PC-9 (cell line): Measurements from ENCODE around the gene COL15A1. TPM values are rescaled to one million over a fixed set of nuclear protein-coding genes. Genes with fewer than 3 reads are reported as not detected.

ENCODE experiments used
- BruUV-seq: library from RNA; stranded (reverse); fragments of 400-500 nt; replicated peaks from 2 replicates; lab custom pipeline; 2021; lab: Mats Ljungman, UMichigan
- CTCF ChIA-PET: fragments of 300-600 bp; sonication (Branson Sonifier 250); formaldehyde crosslinking; loops from one replicate; lab custom pipeline; 2022; ENCODE audit warnings: antibody characterized with exemption; lab: Charles Lee
- POLR2A ChIA-PET: fragments of 300-600 bp; sonication (Branson Sonifier 250); formaldehyde crosslinking; loops from one replicate; lab custom pipeline; 2022; ENCODE audit warnings: antibody characterized with exemption; ENCODE audit not compliant: unreplicated experiment; lab: Charles Lee
- DNase-seq, 2 experiments: peaks; one replicate each; pipeline versions ENCODE4 v3.0.0 to v3.0.0-alpha.2; 2015 to 2022; ENCODE audit warnings: mixed read lengths in 1 of 2
- H2AFZ ChIP-seq: fragments of 200-600 bp; sonication (generic); 2 replicates; pipeline ENCODE4 v1.8.1; 2017; ENCODE audit warnings: antibody characterized with exemption
- H3F3A ChIP-seq: fragments of 200-600 bp; sonication (generic); 2 replicates; pipeline ENCODE4 v1.8.1; 2017; ENCODE audit warnings: antibody characterized with exemption, mild to moderate bottlenecking, low read depth; ENCODE audit not compliant: insufficient read depth
- H3K27ac ChIP-seq: fragments of 200-600 bp; sonication (generic); 2 replicates; pipeline ENCODE4 v1.6.1; 2016; ENCODE audit warnings: mixed run types
- H3K27me3 ChIP-seq: fragments of 200-600 bp; sonication (generic); 2 replicates; pipeline ENCODE4 v1.6.1; 2016; ENCODE audit warnings: low read depth, mixed run types; ENCODE audit not compliant: insufficient read depth
- H3K36me3 ChIP-seq: fragments of 200-600 bp; sonication (generic); 2 replicates; pipeline ENCODE4 v1.6.1; 2016; ENCODE audit warnings: low read depth, mixed run types
- H3K4me1 ChIP-seq: fragments of 200-600 bp; sonication (generic); replicated peaks from 2 replicates; pipeline ENCODE4 v1.6.1; 2016; ENCODE audit warnings: mixed run types; ENCODE audit not compliant: insufficient read depth
- H3K4me2 ChIP-seq: fragments of 200-600 bp; sonication (generic); 2 replicates; pipeline ENCODE4 v1.6.1; 2017; ENCODE audit warnings: mixed run types
- H3K4me3 ChIP-seq: fragments of 200-600 bp; sonication (generic); 2 replicates; pipeline ENCODE4 v1.6.1; 2016; ENCODE audit warnings: mixed run types
- H3K79me2 ChIP-seq: fragments of 200-600 bp; sonication (generic); 2 replicates; pipeline ENCODE4 v1.6.1; 2017; ENCODE audit warnings: low read depth, mixed run types
- H3K9me2 ChIP-seq: fragments of 200-600 bp; sonication (generic); 2 replicates; pipeline ENCODE4 v1.8.1; 2017; ENCODE audit warnings: mild to moderate bottlenecking; ENCODE audit not compliant: insufficient read depth
- H3K9me3 ChIP-seq: fragments of 200-600 bp; sonication (generic); 2 replicates; pipeline ENCODE4 v1.8.1; 2016; ENCODE audit warnings: low read depth; ENCODE audit not compliant: insufficient read depth
- H4K20me1 ChIP-seq: fragments of 200-600 bp; sonication (generic); 2 replicates; pipeline ENCODE4 v1.8.1; 2017; ENCODE audit not compliant: insufficient read depth
- EZH2 ChIP-seq: fragments of 200-600 bp; sonication (generic); IDR thresholded peaks from 2 replicates; pipeline ENCODE4 v1.8.0; 2017; ENCODE audit warnings: antibody characterized with exemption, low read depth
- intact Hi-C: fragments of 100-400 bp; cut with micrococcal nuclease; formaldehyde crosslinking; loops from one replicate; pipeline ENCODE4 v1.10.0; 2022; ENCODE audit not compliant: unreplicated experiment
- total RNA-seq: library from RNA; stranded (reverse); gene quantifications from 2 replicates; pipeline ENCODE4 v1.2.3, GENCODE V29; 2021
- TF ChIP-seq, protein P1 (sequence below): fragments of 200-600 bp; sonication (generic); conservative IDR thresholded peaks from 2 replicates; pipeline ENCODE4 v1.6.1; 2017; ENCODE audit warnings: mixed run types, antibody characterized with exemption, mild to moderate bottlenecking, moderate library complexity

The COL15A1 gene
- total RNA-seq, 1 experiment from 2014 or later = not detected

DNA sequence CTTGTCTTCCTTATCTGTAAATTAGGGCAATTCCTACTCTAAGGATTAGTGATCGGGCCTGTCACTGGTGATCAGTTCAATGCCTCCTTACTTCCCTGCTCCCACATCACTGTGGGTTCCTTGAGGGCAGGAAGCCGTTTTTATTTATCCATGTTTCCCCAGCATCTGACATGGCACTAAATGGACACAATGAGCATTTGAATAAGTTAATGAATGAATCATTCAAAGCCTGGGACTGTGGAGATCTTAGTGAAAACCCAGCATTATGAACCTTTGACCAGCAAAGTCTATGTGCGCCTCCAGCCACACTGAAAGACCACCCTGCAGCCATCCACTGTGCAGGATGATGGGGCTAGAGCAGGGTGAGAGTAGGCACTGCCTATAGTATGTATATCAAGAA lies 11.6 kb downstream of the COL15A1 start:
- Histone ChIP-seq H3K79me2 (no peaks in the 10 kb centered on the region), H3F3A (no peaks in the 10 kb centered on the region), H3K4me3 (no peak overlapping the region), H3K27ac (no peak overlapping the region), H3K36me3 (no peaks in the 10 kb centered on the region), H4K20me1 (no peaks in the 10 kb centered on the region), H3K27me3 (peaks cover 3% of the 10 kb centered on the region; the same call in 1 of the 2 replicates), H2AFZ (no peak overlapping the region), H3K9me2 (no peaks in the 10 kb centered on the region), H3K4me1 (no peaks in the 10 kb centered on the region), H3K9me3 (no peaks in the 10 kb centered on the region), H3K4me2 (no peak overlapping the region)
- BruUV-seq = no TSS peak
- TF ChIP-seq EZH2 = no peak
- TF ChIP-seq, protein P1, sequence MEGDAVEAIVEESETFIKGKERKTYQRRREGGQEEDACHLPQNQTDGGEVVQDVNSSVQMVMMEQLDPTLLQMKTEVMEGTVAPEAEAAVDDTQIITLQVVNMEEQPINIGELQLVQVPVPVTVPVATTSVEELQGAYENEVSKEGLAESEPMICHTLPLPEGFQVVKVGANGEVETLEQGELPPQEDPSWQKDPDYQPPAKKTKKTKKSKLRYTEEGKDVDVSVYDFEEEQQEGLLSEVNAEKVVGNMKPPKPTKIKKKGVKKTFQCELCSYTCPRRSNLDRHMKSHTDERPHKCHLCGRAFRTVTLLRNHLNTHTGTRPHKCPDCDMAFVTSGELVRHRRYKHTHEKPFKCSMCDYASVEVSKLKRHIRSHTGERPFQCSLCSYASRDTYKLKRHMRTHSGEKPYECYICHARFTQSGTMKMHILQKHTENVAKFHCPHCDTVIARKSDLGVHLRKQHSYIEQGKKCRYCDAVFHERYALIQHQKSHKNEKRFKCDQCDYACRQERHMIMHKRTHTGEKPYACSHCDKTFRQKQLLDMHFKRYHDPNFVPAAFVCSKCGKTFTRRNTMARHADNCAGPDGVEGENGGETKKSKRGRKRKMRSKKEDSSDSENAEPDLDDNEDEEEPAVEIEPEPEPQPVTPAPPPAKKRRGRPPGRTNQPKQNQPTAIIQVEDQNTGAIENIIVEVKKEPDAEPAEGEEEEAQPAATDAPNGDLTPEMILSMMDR = no peak
- intact Hi-C loops = no loop called here
- DNase-seq = no peak
- ChIA-PET CTCF (interaction anchor here (0.6 kb wide), 1 partner anchor 14 kb away, joined by 13 read pairs; no protein-coding TSS in a partner anchor), POLR2A (no interaction called here)

DNA sequence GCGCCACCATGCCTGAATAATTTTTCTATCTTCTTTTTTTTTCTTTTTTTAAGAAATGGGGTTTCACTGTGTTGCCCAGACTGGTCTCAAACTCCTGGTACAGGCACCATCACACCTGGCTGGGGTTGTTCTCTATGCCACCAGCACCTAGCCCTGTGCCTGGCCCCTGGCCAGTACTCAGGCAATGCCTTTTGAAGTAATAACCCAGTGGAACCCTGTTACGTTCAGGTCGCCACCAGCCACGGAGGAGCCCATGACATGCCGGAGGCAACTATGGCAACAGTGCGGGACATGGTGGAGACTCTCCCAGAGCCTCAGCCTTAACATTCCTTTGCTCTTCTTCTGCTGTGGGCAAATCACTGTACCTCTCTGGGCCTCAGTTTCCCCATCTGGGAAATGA lies 14.1 kb downstream of the COL15A1 start:
- Histone ChIP-seq H3F3A (no peaks in the 10 kb centered on the region), H3K4me3 (no peak overlapping the region), H3K27ac (no peak overlapping the region), H3K4me2 (no peak overlapping the region), H3K9me2 (no peaks in the 10 kb centered on the region), H4K20me1 (no peaks in the 10 kb centered on the region), H3K79me2 (no peaks in the 10 kb centered on the region), H3K36me3 (no peaks in the 10 kb centered on the region), H3K9me3 (no peaks in the 10 kb centered on the region), H3K4me1 (no peaks in the 10 kb centered on the region), H3K27me3 (peaks cover 23% of the 10 kb centered on the region), H2AFZ (no peak overlapping the region)
- DNase-seq = no peak
- no TSS peak for BruUV-seq
- CTCF ChIA-PET = no interaction called here
- intact Hi-C loops = no loop called here
- TF ChIP-seq, protein P1 = no peak
- TF ChIP-seq EZH2 = no peak
- POLR2A ChIA-PET = no interaction called here

DNA sequence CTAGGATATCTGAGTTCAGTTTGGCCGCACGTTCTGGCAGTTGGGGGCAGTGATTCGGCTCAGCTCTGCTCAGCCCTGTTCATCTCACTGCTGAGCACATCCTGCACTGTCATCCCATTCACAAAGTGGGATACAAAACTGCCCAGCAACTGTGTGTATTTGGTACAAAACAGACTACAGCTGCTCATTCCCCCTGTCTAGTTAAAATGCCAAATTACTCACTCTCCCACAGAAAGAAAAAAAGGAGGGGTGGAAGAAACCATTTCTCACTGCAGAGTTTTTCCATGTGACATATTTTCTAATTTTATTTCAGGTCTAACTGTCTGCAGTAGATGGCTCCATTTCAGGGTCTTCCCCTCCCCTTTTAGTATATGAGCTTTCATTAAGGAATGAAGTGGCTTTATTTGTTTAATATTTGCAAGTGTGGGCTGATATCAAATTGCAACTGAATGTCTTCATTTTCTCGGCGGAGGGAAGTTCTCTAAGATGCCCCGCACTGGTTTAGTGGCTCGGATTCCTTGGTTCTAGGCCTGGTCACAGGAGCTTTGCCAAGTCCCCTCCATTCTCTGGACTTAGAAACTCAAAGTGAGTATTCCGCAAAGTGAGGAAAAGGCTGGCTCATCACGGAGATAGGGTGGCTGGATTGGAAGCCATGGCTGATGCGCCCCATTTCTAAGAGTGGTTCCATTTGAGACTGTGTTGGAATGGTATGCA lies 14.7 kb downstream of the COL15A1 start:
- POLR2A ChIA-PET = no interaction called here
- Histone ChIP-seq H3K4me2 (no peak overlapping the region), H3K9me2 (no peaks in the 10 kb centered on the region), H2AFZ (no peak overlapping the region), H3K4me1 (no peaks in the 10 kb centered on the region), H3K79me2 (no peaks in the 10 kb centered on the region), H3K27ac (no peak overlapping the region), H3K27me3 (peaks cover 27% of the 10 kb centered on the region), H3F3A (no peaks in the 10 kb centered on the region), H3K9me3 (no peaks in the 10 kb centered on the region), H3K36me3 (no peaks in the 10 kb centered on the region), H3K4me3 (no peak overlapping the region), H4K20me1 (no peaks in the 10 kb centered on the region)
- TF ChIP-seq EZH2 = no peak
- TF ChIP-seq, protein P1 = no peak
- CTCF ChIA-PET = no interaction called here
- BruUV-seq = no TSS peak
- intact Hi-C loops = no loop called here
- no peak for DNase-seq
